IPS-NIHi7 (cell line): ENCODE data around the gene MTFR2.
"Not testable (repeated sequence)": the region's sequence is repeated elsewhere in the genome, so short reads cannot be mapped to it uniquely, and the experiment has no call there.

Experiments used
- DNase-seq: peaks from one replicate; pipeline ENCODE4 v3.0.0; 2012; ENCODE audit warnings: mixed read lengths; ENCODE audit errors: extremely low spot score

MTFR2 gene

GRCh38 chr6:136235233-136235564 is 14.9 kb downstream of the MTFR2 start:
- DNase-seq: no peak

GRCh38 chr6:136232701-136233100 is 17.4 kb downstream of the MTFR2 start:
- no peak for DNase-seq

GRCh38 chr6:136230219-136230853 is 19.8 kb downstream of the MTFR2 start:
- no peak for DNase-seq

- DNase-seq: no peak
These were observed 21.3 kb downstream of the MTFR2 start for GRCh38 chr6:136228814-136229213.

DNA sequence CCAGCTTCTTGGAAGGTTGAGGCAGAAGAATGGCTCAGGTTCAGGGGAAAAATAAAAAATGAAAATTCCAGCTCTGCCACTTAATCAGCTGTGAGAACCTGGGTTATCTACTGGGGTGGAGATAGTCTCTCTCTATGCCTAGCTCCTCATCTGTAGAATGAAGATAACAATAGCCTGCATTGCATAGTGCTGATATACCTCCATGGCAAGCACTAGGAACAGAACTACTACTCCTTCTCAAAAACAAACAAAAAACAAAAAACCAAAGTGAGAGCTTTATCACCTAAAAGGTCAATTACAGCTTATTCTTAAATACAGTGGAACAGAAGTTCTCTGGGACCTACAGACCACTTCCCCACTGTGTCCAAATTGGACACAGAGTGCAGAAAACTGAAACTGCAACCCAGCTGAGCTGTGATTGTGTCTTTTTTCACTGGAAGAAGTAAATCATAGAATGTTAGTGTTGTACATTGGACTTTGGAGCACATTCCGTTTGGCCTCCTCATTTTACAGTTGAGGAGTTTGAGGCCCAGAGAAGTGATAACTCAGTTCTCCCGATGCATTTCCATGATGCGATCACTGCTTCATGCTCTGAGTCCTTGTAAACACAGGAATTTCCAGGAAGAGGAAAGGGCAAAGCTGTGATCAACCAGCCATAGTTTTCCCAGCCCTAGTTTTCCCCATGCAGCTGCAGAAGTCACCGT is 23.3 kb downstream of the MTFR2 start:
- DNase-seq: no peak

DNA sequence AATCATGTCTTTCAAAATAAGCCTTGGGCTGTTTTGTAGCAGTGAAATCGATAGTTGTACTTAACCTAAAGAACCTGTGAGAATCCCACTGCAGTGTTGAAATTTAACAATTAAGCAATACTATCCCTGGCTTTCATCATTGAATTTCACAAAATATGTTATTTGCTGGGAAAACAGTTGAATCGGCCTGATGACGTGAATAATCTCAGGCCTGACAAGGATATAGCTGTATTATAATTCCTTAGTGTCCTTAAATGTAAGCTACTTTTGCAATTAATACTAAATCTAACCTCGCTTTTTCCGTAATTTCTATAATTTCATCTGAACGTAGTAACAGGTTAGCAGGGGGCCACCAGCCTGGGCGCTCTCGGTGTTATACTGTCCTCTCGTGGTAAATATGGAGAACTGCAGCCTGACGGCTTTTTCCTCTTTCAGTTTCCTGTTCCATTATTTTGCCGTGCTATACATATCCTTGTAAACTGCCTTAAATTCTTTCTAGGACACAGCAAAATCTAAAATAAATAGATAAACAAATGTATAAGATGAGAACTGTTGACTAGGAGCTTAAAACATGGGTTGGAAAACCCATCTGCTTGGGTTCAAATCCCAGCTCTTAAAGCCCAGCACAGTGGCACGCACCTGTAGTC is 24.0 kb downstream of the MTFR2 start:
- DNase-seq: peak; percentile 69

GRCh38 chr6:136225496-136225895 is 24.6 kb downstream of the MTFR2 start:
- DNase-seq: no peak

- not testable (repeated sequence) for DNase-seq
These were observed 25.1 kb downstream of the MTFR2 start for GRCh38 chr6:136224974-136225373.

GRCh38 chr6:136216503-136217401 is 33.4 kb downstream of the MTFR2 start:
- no peak for DNase-seq

DNA sequence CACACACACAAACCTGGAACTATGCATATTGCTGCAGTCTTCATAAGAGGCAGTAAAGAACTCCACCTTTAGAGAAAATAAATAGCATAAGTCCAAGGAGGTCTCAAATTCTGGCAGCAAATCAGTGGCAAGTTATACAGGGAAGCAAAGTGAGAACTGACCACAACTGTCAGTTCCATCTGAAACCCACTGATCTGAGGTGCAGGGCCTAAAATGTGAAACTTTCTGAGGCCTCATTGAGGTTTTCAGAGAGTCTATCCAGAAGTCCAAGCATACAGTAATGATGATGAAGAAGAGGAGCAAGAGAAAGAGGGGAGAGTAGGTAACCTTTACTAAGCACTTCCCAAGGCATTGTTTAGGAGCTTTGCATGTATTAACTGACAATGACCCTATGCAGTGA is 36.3 kb downstream of the MTFR2 start:
- no peak for DNase-seq

DNA sequence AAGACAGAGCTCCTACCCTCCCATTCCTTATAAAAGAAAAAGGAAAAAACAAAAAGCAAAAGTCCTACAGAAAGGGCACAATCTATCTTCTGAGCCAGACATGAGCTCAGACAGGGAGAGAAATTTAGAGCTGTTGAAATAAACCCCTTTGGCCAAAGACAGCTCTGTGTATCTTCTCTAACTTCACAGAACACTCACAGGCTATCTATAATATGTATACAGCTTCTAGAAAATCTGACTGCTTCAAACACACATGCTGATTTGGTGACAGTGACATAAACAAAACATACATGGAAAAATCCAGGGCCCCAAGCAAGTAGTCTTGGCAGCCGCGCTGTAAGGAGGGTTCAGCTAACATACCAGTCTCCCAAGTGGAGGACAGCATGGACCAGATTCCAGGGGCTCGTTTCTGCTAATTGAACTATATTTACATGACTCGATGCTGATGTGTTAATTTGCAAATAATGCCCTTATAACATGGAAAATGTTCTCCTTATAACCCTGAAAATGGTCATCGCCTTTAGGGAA is 37.0 kb downstream of the MTFR2 start:
- DNase-seq: no peak

GRCh38 chr6:136212608-136213007 is 37.5 kb downstream of the MTFR2 start:
- no peak for DNase-seq

DNA sequence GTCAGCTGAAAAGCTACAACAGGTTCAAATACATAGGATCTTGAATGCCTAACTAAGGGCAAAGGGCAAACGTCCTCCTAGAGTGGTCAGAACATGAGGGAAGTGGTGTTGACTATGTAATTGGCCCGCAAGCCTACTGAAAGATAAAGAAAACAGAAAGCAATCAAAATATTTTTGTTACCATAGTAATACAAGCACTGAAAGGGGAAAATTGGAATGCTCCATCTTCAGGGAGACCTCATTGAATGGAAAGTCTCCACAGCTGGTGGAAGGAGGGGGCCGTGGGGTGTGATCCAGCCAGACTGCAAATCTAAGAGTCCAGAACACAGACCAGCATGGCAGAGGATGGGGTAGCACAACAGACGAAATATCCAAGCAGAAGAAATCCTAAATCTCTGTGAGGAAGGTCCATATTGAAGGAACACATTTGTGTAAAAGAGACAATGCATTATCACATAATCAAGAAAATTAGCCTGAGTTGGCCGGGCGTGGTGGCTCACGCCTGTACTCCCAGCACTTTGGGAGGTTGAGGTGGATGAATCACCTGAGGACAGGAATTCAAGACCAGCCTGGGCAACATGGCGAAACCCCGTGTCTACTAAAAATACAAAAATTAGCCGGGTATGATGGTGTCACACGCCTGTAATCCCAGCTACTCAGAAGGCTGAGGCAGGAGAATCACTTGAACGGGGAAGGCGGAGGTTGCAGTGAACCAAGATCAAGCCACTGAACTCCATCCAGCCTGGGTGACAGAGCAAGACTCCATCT is 39.5 kb downstream of the MTFR2 start:
- no peak for DNase-seq

- DNase-seq: no peak
These were observed 40.6 kb downstream of the MTFR2 start for GRCh38 chr6:136209496-136209895.

- DNase-seq: no peak
These were observed 41.3 kb downstream of the MTFR2 start for GRCh38 chr6:136208783-136209182.

DNA sequence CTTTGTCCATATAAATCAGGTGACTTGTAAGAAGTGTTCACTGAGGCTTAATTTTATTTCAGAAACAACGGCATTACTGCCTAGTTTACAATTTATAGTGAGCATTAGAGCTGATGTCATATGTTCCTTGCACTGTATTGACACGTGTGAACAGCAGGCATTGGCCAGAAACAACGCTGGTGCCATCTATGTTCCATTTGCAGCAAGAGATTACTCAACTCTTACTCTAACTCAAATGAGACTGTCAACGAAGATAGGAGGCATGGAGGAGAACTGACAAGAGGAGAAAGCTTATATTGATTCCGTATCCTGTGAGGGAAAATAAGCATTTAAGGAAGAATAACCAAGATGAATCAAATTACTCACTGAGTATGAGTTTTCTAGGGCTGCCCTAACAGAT is 48.4 kb downstream of the MTFR2 start:
- DNase-seq: no peak

DNA sequence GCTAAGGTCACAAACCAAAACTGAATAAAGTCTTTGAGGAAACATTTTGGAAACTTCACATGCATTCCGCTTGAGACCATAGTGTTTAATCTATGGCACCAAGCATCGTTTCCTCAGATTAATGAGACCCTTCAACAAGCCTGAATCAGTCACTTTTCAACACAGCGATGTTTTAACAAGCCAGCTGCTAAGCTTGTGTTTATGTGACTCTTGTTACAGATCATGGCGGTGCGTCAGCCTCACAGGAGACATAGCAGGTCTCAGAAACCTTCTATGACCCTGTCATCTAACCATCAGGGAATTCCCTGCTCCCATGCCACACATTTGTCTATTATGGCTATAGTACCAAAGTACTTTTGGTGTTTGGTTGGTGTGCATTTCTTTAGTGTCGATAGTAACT is 57.2 kb downstream of the MTFR2 start:
- no peak for DNase-seq

DNA sequence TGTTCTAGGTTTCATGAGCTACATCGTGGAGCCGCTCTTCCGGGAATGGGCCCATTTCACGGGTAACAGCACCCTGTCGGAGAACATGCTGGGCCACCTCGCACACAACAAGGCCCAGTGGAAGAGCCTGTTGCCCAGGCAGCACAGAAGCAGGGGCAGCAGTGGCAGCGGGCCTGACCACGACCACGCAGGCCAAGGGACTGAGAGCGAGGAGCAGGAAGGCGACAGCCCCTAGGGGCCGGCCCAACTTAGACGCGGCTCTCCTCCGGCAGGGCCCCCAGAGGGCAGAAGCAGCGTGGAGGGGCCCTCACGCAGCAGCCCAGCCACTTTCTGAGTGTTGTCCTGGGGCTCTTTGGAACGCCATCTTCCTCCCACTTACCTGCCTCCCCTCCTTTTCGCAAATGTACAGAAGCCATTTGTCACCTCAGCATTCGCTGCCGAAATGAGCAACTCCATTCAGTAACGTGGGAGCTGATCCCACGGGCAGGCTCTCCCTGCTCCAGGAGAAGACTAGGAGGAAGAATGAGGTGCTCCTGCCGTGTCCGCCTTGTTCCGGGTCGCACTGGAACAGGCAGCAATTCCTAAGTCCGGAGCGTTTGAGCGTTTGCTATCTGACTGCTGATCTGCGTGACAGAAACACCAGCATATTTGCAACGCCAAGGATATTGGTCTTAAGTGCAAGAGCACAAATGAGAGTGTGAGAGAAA is 58.4 kb downstream of the MTFR2 start:
- DNase-seq: peak; percentile 21

- DNase-seq: no peak
These were observed 61.0 kb downstream of the MTFR2 start for GRCh38 chr6:136189104-136189503.

DNA sequence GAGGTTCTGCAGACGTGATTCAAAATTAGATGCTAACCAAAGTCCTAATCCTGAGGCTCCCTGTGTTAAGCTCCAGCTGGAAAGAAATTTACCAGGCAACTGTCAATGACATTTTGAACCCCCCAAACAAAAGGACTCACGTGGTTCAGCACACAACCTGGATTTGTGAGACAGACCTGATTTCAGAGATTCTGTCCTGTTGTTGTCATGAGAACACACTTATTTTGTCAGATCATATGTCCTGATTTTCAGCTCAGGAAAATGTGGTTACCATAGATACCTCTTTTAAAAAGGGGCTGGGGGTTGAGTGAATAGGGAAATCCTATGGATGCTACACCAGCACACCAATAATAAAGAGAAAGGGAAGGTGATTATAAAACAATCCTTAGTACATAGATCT is 61.6 kb downstream of the MTFR2 start:
- DNase-seq: no peak

GRCh38 chr6:136186363-136186762 is 63.7 kb downstream of the MTFR2 start:
- DNase-seq: no peak
